SK-N-SH treated with all-trans-retinoic acid at 6 μM for 48 hours (cell line): ENCODE results near the gene ALDH6A1.

Source experiments
- ARNTL ChIP-seq: fragments of 450-650 bp; formaldehyde crosslinking; IDR thresholded peaks from 2 replicates; pipeline ENCODE4 v1.5.0; 2020; ENCODE audit warnings: low read depth, mild to moderate bottlenecking, moderate library complexity, borderline replicate concordance
- ZFP3 ChIP-seq: fragments of 250-450 bp; sonication (Bioruptor Pico); IDR thresholded peaks from 2 replicates; pipeline ENCODE4 v1.5.0; 2020; ENCODE audit warnings: mild to moderate bottlenecking, moderate library complexity
- ZFP30 ChIP-seq: fragments of 450-650 bp; formaldehyde crosslinking; IDR thresholded peaks from 2 replicates; pipeline ENCODE4 v1.5.0; 2022; ENCODE audit warnings: mild to moderate bottlenecking, moderate library complexity
- TF ChIP-seq, protein P1 (sequence below): fragments of 250-450 bp; sonication (Bioruptor Pico); IDR thresholded peaks from 2 replicates; pipeline ENCODE4 v1.8.0; 2020; ENCODE audit warnings: mild to moderate bottlenecking, moderate library complexity, borderline replicate concordance

DNA sequence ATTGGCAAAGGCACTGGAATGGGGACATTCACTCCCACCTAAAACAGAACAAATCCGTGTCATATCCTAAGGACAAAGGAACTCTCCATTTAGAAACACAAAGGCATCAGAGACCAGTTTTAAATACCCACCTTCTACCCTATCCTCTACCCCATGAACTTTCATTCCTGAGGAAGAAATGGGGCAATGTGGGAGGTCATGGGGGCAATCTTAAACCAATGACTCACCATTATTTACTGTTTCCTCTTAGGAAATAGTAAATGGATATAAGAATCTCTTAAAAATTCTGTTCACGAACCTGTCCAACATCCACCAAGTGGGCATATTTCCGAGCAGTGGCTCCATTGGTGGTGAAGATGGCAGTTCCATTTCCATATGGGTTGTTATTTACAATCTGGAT, 19.4 kb downstream of the ALDH6A1 start:
- TF ChIP-seq ZFP30 (CRISPR knock-in tag) = no peak
- TF ChIP-seq, protein P1, sequence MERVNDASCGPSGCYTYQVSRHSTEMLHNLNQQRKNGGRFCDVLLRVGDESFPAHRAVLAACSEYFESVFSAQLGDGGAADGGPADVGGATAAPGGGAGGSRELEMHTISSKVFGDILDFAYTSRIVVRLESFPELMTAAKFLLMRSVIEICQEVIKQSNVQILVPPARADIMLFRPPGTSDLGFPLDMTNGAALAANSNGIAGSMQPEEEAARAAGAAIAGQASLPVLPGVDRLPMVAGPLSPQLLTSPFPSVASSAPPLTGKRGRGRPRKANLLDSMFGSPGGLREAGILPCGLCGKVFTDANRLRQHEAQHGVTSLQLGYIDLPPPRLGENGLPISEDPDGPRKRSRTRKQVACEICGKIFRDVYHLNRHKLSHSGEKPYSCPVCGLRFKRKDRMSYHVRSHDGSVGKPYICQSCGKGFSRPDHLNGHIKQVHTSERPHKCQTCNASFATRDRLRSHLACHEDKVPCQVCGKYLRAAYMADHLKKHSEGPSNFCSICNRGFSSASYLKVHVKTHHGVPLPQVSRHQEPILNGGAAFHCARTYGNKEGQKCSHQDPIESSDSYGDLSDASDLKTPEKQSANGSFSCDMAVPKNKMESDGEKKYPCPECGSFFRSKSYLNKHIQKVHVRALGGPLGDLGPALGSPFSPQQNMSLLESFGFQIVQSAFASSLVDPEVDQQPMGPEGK (CRISPR knock-in tag) = no peak
- no peak for TF ChIP-seq ARNTL
- TF ChIP-seq ZFP3 (CRISPR knock-in tag) = no peak
